IPS DF 19.7 (cell line): ENCODE measurements around the gene IL36B.

Experiments
- DNase-seq: peaks from one replicate; pipeline ENCODE4 v3.0.0-alpha.2; 2013; ENCODE audit warnings: low read depth, low spot score

The IL36B gene

DNA sequence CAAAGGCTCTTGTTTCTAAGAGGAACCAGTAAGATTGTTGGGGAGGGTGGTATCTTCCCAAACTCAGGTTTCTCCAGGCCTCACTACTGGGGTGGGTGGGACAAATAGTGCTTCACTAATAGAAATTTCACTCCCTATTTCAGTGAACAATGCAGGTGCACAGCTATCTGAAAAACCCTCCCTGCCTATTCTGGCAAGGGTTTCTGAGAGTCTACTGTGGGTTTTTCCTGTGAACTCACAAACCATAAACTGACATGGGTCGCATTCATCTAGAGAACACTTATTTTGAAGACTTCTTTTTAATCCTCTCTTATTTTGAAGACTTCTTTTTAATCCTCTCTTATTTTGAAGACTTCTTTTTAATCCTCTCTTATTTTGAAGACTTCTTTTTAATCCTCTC is 43.0 kb downstream of the IL36B start:
- no peak for DNase-seq

- DNase-seq = no peak
Observed at GRCh38 chr2:113007250-113007649, 45.4 kb downstream of the IL36B start.

- no peak for DNase-seq
Observed at GRCh38 chr2:113005030-113005509, 47.6 kb downstream of the IL36B start, which contains the start of gene IL36A. IL36A (plus strand) TSS chr2:113005459; CDS start chr2:113005872, 413 bp downstream.

GRCh38 chr2:113002677-113003076 is 50.0 kb downstream of the IL36B start:
- no peak for DNase-seq

- DNase-seq = no peak
Observed at GRCh38 chr2:113000436-113000835, 52.2 kb downstream of the IL36B start.

- DNase-seq = no peak
Observed at GRCh38 chr2:112997151-112997550, 55.5 kb downstream of the IL36B start.

DNA sequence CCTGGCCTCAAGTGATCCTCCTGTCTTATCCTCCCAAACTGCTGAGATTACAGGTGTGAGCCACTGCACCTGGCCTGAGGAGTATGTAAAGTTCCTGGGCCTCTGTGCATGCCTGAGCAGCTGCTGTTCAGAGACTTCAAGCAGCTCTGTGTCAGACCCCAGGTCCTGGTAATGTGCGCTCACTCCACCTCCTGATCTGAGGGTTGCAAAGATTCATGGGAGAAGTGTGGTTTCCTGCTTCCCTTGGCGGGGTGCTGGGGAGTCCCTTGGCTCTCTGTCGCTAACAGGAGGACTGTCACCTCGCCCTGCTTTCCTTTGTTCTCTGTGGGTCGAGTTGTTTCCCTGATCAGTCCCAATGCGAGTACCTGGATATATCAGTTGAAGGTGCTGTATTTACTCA is 56.0 kb downstream of the IL36B start:
- no peak for DNase-seq

GRCh38 chr2:112995346-112995920 is 57.2 kb downstream of the IL36B start:
- no peak for DNase-seq

- no peak for DNase-seq
Observed at GRCh38 chr2:112994648-112995047, 58.0 kb downstream of the IL36B start.

DNA sequence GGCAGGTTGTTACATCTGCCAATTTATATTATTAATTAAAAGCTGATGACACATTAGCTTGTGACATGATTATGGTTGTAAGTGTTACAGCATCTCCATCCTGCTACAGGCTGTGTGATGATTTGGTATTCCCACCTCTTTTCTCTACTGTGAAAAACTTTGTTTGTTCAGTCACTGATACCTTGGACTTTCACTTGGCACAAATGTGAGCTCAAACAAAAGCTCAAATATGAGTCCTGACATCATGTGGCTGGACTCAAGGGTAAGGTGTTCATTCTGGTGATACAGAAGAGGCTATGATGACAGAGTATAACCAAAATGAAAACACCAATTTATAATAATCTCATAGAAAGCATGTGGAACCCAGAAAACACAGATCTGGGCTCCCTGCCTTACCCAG is 58.8 kb downstream of the IL36B start:
- DNase-seq = no peak

DNA sequence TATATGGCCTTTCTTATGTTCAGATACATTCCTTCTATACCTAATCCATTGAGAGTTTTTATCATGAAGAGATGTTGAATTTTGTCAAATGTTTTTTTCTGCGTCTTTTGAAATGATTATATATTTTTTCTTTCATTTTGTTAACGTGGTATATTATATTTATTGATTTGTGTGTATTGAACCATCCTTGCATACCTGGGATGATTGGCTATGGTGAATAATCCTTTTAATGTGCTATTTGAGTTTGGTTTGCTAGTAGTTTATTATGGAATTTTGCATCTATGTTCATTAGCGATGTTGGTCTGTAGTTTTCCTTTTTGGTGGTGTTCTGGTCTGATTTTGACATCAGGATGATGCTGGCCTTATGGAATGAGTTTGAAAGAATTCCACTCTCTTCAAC is 63.1 kb downstream of the IL36B start:
- DNase-seq = no peak

DNA sequence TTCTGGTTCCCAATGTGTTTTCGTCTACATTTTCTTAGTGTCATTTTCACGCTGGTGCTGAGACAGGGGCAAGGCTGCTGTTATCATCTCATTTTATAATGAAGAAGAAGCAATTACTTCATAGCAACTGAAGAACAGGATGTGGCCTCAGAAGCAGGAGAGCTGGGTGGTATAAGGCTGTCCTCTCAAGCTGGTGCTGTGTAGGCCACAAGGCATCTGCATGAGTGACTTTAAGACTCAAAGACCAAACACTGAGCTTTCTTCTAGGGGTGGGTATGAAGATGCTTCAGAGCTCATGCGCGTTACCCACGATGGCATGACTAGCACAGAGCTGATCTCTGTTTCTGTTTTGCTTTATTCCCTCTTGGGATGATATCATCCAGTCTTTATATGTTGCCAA is 67.6 kb downstream of the IL36B start:
- DNase-seq = no peak

DNA sequence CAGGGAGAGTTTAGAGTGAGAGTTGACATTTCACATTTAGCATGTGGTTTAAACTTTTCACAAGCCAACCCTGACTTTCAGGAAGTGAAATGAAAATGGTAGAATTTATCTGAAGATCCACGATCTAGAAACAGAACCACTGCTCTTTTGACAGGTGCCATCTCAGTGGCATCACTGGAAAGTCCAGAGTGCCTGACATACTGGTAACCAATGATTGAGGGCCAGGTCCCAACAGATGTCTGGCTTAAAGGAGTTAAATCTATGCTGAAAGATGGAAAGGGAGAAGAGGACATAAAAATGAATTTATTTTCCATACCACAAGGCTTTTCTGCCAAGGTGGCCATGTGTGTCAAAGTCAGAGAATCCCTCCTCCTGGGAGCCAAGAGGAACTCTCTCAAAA is 72.1 kb downstream of the IL36B start:
- no peak for DNase-seq

DNA sequence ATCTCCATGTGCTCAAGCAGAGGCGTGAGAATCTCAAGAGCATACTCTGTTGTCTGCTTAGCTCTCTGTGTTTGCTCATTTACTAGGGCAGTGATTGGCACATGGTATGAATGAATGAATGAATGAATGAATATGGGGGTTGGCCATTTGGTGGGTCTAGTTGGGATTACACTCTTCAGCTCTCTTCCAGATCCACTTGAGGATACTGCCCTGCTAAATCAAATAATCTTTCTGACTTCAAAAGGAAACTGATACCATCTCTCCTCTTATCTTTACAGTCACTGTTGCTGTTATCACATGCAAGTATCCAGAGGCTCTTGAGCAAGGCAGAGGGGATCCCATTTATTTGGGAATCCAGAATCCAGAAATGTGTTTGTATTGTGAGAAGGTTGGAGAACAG is 72.9 kb downstream of the IL36B start:
- DNase-seq = no peak

GRCh38 chr2:112977559-112978056 is 75.1 kb downstream of the IL36B start, which contains the start of gene IL36G:
IL36G (plus strand) TSS chr2:112978006; CDS start chr2:112978639, 633 bp downstream.
- DNase-seq = no peak
